SK-MEL-5 (cell line): ENCODE data around the gene PSMD10. TPM values are rescaled to one million over a fixed set of nuclear protein-coding genes. Genes with fewer than 3 reads are reported as not detected.

Experiments
- total RNA-seq: library from RNA; depleted of rRNA; stranded (reverse); fragments of >200 nt; shearing (Covaris generic); gene quantifications from 2 replicates; pipeline ENCODE4 v1.2.3, GENCODE V29; 2014; rRNA removed

Gene PSMD10
- total RNA-seq, 1 experiment from 2014 or later, result 101 TPM

Other genes starting within 250 kb of the PSMD10 start
- 0.24 TPM in 1 of 2 replicates, not detected in the other for gene TEX13B, start 109.2 kb downstream of the PSMD10 start, total RNA-seq
- gene VSIG1, start 46.5 kb downstream of the PSMD10 start, total RNA-seq, result not detected in 2 replicates
- gene ATG4A, start 236 bp upstream of the PSMD10 start, total RNA-seq, result 7.9 and 9.0 TPM in 2 replicates